ENCODE data around the gene RASA3. TPM values are rescaled to one million over a fixed set of nuclear protein-coding genes. Genes with fewer than 3 reads are reported as not detected.

The RASA3 gene
- total and polyA plus RNA-seq, 2 of the 4 experiments (the other 2 are of a cell fraction), result 21.0 to 31.4 TPM

GRCh38 chr13:113948034-113948742 lies 184.2 kb downstream of the RASA3 start:
- ChIA-PET POLR2A (ENCODE audit: unreplicated experiment) (no interaction called here), CTCF (no interaction called here)
- Histone ChIP-seq H2BK120ac (ENCODE audit: low read depth, low read length) (peak overlapping the region; percentile 35), H2AFZ (replicated peaks; ENCODE audit: low read length, poor library complexity) (peak overlapping the region; percentile 18), H2BK20ac (ENCODE audit: low read depth, low read length) (peak overlapping the region; percentile 51), H3K4ac (ENCODE audit: low read depth, low read length) (peak overlapping the region; percentile 48), H3K4me2 (ENCODE audit: low read depth, low read length) (no peak overlapping the region), H2BK5ac (ENCODE audit: low read depth, low read length, poor library complexity, severe bottlenecking) (peak overlapping the region; percentile 30), H4K91ac (ENCODE audit: insufficient read depth, low read depth, low read length) (peak overlapping the region; percentile 72; the same call in 1 of the 2 replicates), H3K9me3 (ENCODE audit: control insufficient read depth, insufficient read depth, low read length) (no peaks in the 10 kb centered on the region), H4K20me1 (ENCODE audit: insufficient read depth, low read length) (peaks cover 4% of the 10 kb centered on the region), H3K18ac (ENCODE audit: low read depth, low read length) (peak overlapping the region; percentile 31; the same call in 1 of the 2 replicates), H3K14ac (replicated peaks; ENCODE audit: low read depth, low read length) (peak overlapping the region; percentile 48), H3K56ac (ENCODE audit: extremely low read depth, insufficient read depth, low read length) (no peak overlapping the region), H3K4me3 (ENCODE audit: insufficient read depth, low read depth, low read length) (no peak overlapping the region), H3K27me3 (ENCODE audit: control insufficient read depth, insufficient read depth, low read length) (no peaks in the 10 kb centered on the region), H4K8ac (ENCODE audit: low read depth in 2 of 2, low read length in 2 of 2) (peak overlapping the region in 1 of 2 experiments; percentile 69; a peak in 2 of 4 replicates), H2AK5ac (ENCODE audit: low read depth, low read length) (peak overlapping the region; percentile 68; the same call in 1 of the 2 replicates), H3K9ac (ENCODE audit: low read depth, low read length) (no peak overlapping the region), H3K9me1 (ENCODE audit: insufficient read depth, low read length) (peaks cover 10% of the 10 kb centered on the region), H2AK9ac (replicated peaks; ENCODE audit: low read depth, low read length, poor library complexity) (peak overlapping the region; percentile 62), H3K79me1 (ENCODE audit: low read depth in 1 of 2, low read length in 2 of 2) (peaks cover 0 to 36% of the 10 kb centered on the region in 2 experiments; a peak in 2 of 4 replicates), H3K4me1 (ENCODE audit: control insufficient read depth, insufficient read depth, low read length) (peaks cover 11% of the 10 kb centered on the region), H2BK15ac (ENCODE audit: low read depth, low read length) (0 out of 3 replicates have a peak overlapping the region, but pooled peaks have one; percentile 7), H3K23ac (ENCODE audit: low read depth, low read length) (peak overlapping the region; percentile 2; the same call in 1 of the 2 replicates), H3K27ac (ENCODE audit: insufficient read depth, low read length) (no peak overlapping the region), H3K36me3 (ENCODE audit: control insufficient read depth, insufficient read depth, low read length) (no peaks in the 10 kb centered on the region; the same call in none of the 2 replicates), H4K5ac (ENCODE audit: low read depth, low read length) (no peak overlapping the region)
- no peak for ATAC-seq (ENCODE audit: low read depth)
- no peak for DNase-seq
- WGBS, 2 experiments (ENCODE audit: extremely low coverage in 2 of 2, insufficient read length in 1 of 2), result 66% methylated on average over 9 of the region's 14 CpGs; no CpG with 5 or more reads in 1 of the 2 experiments
- no TSS peak for BruUV-seq (replicated peaks)
- intact Hi-C loops (cut with micrococcal nuclease) (loop anchor here (5.0 kb wide), 1 partner anchor 86 kb away; the partner anchor contains the start of gene GAS6), dilution Hi-C loops (cut with HindIII; ENCODE audit: low sequenced_read_pairs, unreplicated experiment) (no loop called here), in situ Hi-C loops (cut with MboI; ENCODE audit: low sequenced_read_pairs) (no loop called here)
- TF ChIP-seq FOS (IDR thresholded peaks at IDR 0.05; ENCODE audit: low read depth, low read length) (no peak), MAFK (IDR thresholded peaks at IDR 0.05; ENCODE audit: low read depth, low read length) (peak; percentile 16; the same call in 1 of the 2 replicates), NFE2L2 (IDR thresholded peaks at IDR 0.05; ENCODE audit: low read depth, low read length) (peak; percentile 74)

Measured in IMR-90 (cell line).